ENCODE results near the gene FUBP3. TPM values are rescaled to one million over a fixed set of nuclear protein-coding genes. Genes with fewer than 3 reads are reported as not detected.

Gene FUBP3
- total RNA-seq, 1 experiment from 2014 or later = 49.1 TPM

GRCh38 chr9:130634191-130634768 is 54.9 kb downstream of the FUBP3 start:
- no peak for DNase-seq (ENCODE audit: low read depth)

DNA sequence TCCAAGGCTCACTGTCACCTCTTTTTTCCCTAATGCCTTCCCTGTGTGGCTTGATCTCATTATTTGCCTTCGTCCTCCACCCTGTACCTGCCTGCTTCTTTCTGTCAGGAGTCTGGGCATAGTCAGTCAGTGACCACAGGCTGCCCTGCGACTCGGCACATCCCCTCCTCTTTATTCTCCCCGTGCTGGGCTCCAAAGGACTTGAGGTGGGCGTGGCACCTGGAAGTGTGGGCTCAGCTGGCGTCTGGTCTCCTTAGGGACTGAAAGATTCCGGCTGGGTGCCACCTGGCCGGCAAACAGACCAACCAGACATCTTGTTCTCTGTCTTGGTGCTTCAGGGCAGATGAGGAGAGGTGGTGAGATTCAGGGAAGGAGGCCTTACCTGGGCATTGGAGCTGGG is 55.4 kb downstream of the FUBP3 start:
- DNase-seq (ENCODE audit: low read depth) = no peak

DNA sequence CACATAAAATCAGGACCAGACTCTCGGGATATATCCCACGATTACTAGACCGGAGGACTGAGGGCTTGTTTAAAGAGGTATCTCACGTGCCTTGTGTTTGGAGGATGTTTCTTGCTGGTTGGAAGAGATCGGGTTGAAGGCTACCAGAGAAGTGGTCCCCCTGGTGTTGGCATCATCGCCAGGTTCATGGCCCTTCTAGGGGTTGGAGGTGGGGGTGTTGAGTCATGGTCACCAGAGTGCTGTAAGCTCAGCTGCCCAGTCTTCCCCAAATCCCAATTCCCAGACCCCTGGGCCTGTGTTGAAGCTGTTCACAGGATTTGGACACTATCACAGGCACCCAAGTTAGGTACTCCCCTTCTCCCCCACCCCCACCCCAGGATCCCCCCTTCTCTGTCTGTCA is 55.9 kb downstream of the FUBP3 start:
- no peak for DNase-seq (ENCODE audit: low read depth)

GRCh38 chr9:130635721-130636647 is 56.6 kb downstream of the FUBP3 start:
- DNase-seq (ENCODE audit: low read depth) = no peak

- DNase-seq (ENCODE audit: low read depth) = no peak
Measured at GRCh38 chr9:130636648-130637020, 57.3 kb downstream of the FUBP3 start.

DNA sequence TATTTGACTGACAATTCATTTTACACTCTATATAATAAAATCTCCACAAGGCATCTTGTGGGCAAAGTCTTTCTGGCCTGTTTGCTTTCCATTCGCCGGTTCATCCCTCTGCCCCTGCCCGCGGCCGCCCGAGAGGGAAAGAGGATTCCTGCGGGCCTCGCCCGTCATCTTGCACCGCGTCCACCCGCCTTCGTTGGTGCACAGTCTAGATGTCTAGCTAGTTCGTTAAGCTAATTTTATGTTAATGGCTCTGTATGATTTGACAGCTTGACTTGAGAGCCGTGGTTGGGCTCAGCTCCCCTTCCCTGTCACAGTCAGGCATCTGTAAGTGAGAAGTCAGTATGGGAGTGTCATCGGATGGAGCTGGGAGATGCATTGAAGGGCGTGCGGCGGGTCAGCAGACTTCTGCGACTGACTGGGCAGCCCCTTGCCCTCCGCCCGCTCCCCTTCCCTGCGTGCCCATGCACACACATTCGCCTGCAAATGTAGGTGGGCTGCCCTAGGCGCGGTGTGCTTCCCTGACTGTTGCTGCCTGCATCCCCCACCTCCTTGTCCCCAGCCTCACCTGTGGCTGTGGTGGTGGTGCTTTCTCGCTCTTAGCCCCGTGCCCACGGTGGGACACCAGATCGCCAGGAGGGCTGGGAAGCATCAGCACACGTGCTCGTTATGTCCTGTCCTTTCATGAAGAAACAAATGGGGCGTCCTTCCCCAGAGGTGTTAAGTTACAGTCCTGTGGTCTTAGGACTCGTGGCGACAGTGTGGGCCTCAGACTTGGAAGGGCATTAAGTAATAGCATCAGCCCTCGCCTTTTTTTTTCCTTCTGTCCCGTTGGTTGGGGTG is 59.1 kb downstream of the FUBP3 start:
- no peak for DNase-seq (ENCODE audit: low read depth)

DNA sequence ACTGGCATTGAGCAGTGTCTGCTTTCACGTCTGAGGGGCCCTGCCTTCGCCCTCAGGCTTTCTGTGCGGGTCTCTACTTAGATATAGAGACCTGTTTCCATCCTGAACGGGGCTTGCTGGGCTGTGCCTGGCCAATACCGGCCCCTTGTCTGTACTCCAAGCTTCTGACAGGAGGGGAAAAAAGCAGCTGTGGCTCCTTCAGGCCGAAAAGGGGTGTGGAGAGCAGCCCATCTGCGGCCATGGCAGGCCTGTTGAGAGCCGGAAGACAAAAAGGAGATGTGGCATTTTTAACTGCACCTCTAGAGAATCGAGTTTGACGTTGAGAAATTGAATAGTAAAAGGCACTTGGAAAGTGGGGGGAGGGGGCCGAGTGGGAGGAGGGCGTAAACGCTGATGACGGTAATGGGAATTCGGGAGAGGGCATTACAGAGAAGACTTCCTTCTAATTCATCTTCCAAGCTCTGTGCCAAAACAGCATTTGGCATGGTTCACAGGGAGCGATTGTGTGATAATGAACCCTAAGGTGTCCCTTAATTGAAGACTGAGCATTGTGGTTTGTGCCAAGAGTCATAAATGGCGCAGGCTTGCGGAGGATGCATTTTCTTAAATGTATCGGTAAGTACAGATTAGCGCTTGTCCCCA is 59.9 kb downstream of the FUBP3 start:
- no peak for DNase-seq (ENCODE audit: low read depth)

GRCh38 chr9:130639866-130640555 is 60.6 kb downstream of the FUBP3 start:
- no peak for DNase-seq (ENCODE audit: low read depth)

DNA sequence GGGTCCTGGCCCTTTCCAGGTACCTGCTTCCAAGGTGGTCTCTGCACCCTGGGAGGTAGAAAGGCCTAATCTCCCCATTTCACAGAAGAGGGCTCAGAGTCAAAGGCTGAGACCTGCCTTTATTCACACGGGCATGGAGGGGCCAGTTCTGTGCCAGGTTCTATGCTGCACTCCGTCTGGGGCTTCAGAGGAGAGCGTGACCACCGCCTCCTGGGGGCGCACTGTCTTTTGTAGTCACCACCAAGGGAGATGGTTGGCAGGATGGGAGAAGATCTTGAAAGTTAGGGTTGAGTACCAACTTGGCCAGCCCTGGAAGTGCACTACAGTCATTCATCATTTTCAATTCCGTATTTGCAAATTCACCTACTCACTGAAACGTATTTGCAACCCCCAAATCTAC is 61.3 kb downstream of the FUBP3 start:
- no peak for DNase-seq (ENCODE audit: low read depth)

DNA sequence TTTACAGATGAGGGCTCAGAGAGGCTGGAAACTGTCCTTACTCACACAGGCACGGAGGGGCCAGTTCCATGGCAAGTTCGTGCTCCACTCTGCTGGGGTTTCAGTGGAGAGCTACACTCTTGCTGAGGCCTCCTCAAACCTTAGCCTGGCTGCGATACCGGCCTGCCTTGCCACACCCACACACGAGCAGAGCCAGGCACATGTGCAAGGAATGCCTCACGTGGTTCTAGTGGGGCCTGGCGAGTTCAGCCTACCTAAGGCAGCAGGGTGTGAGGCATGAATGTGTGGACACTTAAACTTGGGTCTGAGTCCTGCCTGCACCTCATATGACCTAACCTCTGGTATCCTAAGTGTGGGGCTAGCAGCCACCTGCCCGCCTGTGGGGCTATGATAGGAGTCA is 63.5 kb downstream of the FUBP3 start:
- DNase-seq (ENCODE audit: low read depth) = no peak

DNA sequence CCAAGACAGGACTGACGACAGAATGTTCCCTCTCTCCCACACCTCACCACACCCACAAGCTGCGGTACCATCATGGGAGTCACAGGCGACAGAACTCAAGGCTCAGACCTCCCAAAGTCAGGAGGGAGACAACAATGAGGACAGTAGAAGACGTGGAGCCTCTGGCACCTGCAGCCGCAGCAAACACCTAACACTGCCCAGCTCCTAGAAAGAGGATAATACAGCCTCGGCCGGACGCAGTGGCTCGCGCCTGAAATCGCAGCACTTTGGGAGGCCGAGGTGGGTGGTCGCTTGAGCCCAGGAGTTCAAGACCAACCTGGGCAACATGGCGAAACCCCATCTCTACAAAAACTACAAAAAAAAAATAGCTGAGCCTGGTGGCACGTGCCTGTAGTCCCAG is 71.8 kb downstream of the FUBP3 start:
- no peak for DNase-seq (ENCODE audit: low read depth)

DNA sequence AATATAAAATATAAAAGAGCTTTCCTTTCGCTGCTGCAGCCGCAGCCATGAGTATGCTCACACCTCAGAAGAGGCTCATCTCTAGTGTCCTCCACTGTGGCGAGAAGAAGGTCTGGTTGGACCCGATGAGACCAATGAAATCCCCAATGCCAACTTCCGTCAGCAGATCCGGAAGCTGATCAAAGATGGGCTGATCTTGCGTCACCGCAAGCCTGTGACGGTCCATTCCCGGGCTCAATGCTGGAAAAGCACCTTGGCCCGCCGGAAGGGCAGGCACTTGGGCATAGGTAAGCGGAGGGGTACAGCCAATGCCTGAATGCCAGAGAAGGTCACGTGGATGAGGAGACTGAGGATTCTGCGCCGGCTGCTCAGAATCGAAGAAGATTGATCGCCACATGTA is 72.4 kb downstream of the FUBP3 start:
- no peak for DNase-seq (ENCODE audit: low read depth)

- DNase-seq (ENCODE audit: low read depth) = no peak
Measured at GRCh38 chr9:130654879-130655278, 75.5 kb downstream of the FUBP3 start.

- no peak for DNase-seq (ENCODE audit: low read depth)
Measured at GRCh38 chr9:130658893-130659698, 79.7 kb downstream of the FUBP3 start.

DNA sequence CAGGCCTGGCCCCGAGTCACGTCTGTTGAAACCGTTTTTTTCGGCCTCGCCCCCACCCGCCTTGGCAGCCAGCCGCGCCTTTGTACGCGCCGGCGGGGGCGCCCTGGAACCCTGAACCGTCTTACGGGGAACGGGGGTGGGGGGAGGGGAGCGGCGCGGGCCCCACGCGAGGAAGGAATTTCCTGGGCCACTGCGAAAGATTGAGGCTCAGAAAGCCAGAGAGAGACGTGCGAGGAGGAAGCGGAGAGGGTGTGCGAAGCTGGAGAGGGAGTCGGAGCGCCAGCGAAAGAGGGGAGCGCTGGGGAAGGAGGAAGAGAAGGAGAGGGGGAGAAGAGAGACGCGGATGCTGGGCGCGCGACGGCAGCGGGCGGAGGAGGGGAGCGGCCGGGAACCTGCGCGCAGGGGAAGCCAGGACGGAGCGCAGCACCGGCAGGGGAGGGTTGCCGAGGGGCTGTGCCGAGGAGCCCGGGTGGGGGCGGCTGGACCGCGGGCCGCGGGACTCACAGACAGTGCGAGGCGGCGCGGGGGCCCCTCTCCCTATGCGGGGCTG is 80.4 kb downstream of the FUBP3 start:
- no peak for DNase-seq (ENCODE audit: low read depth)

DNA sequence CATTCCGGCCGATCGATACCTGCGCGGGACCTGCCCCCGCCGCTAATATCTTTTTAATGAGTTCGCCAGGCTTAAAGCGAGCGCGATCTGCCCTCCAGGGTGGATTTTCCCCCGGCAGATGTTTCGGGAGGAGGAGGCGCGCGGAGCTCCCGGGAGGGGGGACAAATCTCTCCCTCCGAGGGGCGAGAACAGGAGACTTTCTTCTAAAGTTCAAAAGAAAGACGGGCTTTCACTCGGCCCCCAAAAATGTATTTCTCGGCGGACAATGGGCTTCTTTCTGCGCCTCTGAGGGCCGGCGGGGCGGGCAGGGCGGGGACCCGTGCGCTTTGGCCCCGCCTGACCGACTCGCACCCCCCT is 80.9 kb downstream of the FUBP3 start:
- DNase-seq (ENCODE audit: low read depth) = no peak

- no peak for DNase-seq (ENCODE audit: low read depth)
Measured at GRCh38 chr9:130660683-130661450, 81.5 kb downstream of the FUBP3 start.

DNA sequence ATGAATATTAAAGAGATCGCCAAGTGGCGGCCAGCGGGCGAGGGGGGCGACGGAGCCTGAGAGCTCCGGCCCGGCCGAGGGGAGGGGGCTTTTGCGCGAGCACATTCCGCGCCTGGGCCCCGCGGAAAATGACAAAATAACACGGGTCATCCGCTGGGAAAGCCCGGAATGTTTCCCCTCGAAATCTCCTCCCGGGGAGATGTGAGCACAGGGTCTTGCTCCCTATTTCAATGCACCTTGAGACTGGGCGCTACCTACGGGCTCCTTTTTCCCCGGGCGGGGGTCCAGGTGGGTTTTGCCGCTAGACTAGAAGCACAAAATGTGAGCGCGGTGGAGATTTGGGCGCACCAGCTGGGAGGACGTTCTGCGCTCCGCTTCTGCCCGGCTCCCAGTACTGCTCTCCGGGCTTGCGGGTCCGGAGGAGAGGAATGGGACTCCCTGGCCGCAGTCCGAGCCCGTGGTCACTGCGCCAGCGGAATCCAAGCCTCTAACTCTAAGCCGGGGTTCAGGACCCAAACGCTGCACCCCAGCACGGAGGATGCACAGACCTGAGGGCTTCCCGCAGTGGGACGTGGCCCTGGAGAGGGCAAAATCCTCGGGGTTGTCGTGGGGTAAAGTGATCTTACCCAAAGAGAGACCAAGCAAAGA is 82.2 kb downstream of the FUBP3 start:
- DNase-seq (ENCODE audit: low read depth) = no peak
